ENCODE results near the gene CAVIN1. TPM values are rescaled to one million over a fixed set of nuclear protein-coding genes. Genes with fewer than 3 reads are reported as not detected.

CAVIN1 gene
- total RNA-seq, 4 donors from 2014 or later = 16.3 to 94.9 (median 35.9) TPM

- Histone ChIP-seq H3K27me3 (no peaks in the 10 kb centered on the region), H3K27ac (peak within 1 kb of the TSS; percentile 97 to 100 (median 100)), H3K4me3 (peak within 1 kb of the TSS; percentile 79 to 98 (median 98)), H3K9me3 (no peaks in the 10 kb centered on the region), H3K4me1 (peaks cover 0 to 34% (median 6%) of the 10 kb centered on the region in 4 donors), H3K36me3 (no peaks in the 10 kb centered on the region)
- TF ChIP-seq POLR2A (IDR thresholded peaks at IDR 0.05) (peak; percentile 95 to 97), CTCF (IDR thresholded peaks at IDR 0.05) (peak in 1 of 6 experiments; percentile 8)
- peak; percentile 100 for DNase-seq
These were observed 34.5 kb downstream of the CAVIN1 start, which contains the start of gene STAT3 for GRCh38 chr17:42388381-42389134. Gene STAT3 (minus strand): TSS chr17:42388442. CDS start chr17:42348516, 39,926 bp downstream.

GRCh38 chr17:42387661-42388380 lies 35.2 kb downstream of the CAVIN1 start:
- peak overlapping the region; percentile 97 to 100 (median 100) for H3K27ac ChIP-seq
- H3K36me3 ChIP-seq = no peaks in the 10 kb centered on the region
- H3K27me3 ChIP-seq = no peaks in the 10 kb centered on the region
- peaks cover 0 to 42% (median 4%) of the 10 kb centered on the region in 4 donors for H3K4me1 ChIP-seq
- H3K9me3 ChIP-seq = no peaks in the 10 kb centered on the region
- peak; percentile 28 to 73 (median 71) for DNase-seq
- peak overlapping the region; percentile 79 to 98 (median 98) for H3K4me3 ChIP-seq
- peak; percentile 29 to 31 for TF ChIP-seq POLR2A (IDR thresholded peaks at IDR 0.05)
- no peak for TF ChIP-seq CTCF (IDR thresholded peaks at IDR 0.05)

GRCh38 chr17:42386777-42387657 lies 36.0 kb downstream of the CAVIN1 start:
- Histone ChIP-seq H3K27ac (peak overlapping the region; percentile 97 to 100 (median 100)), H3K27me3 (no peaks in the 10 kb centered on the region), H3K9me3 (no peaks in the 10 kb centered on the region), H3K36me3 (no peaks in the 10 kb centered on the region), H3K4me1 (peaks cover 0 to 50% (median 4%) of the 10 kb centered on the region in 4 donors), H3K4me3 (peak overlapping the region; percentile 79 to 98 (median 98))
- TF ChIP-seq CTCF (IDR thresholded peaks at IDR 0.05) (no peak), POLR2A (IDR thresholded peaks at IDR 0.05) (no peak)
- peak in 1 of 3 donors; percentile 44 for DNase-seq

- DNase-seq = no peak
- Histone ChIP-seq H3K27me3 (no peaks in the 10 kb centered on the region), H3K4me1 (peaks cover 0 to 93% (median 7%) of the 10 kb centered on the region in 4 donors), H3K27ac (no peak overlapping the region), H3K36me3 (no peaks in the 10 kb centered on the region), H3K4me3 (no peak overlapping the region), H3K9me3 (no peaks in the 10 kb centered on the region)
- TF ChIP-seq CTCF (IDR thresholded peaks at IDR 0.05) (no peak), POLR2A (IDR thresholded peaks at IDR 0.05) (no peak)
These were observed 41.2 kb downstream of the CAVIN1 start for GRCh38 chr17:42381898-42382297.

GRCh38 chr17:42380935-42381334 lies 42.1 kb downstream of the CAVIN1 start:
- TF ChIP-seq POLR2A (IDR thresholded peaks at IDR 0.05) = no peak
- TF ChIP-seq CTCF (IDR thresholded peaks at IDR 0.05) = no peak
- Histone ChIP-seq H3K4me1 (peaks cover 0 to 90% (median 6%) of the 10 kb centered on the region in 4 donors), H3K36me3 (no peaks in the 10 kb centered on the region), H3K4me3 (no peak overlapping the region), H3K9me3 (no peaks in the 10 kb centered on the region), H3K27me3 (no peaks in the 10 kb centered on the region), H3K27ac (no peak overlapping the region)
- no peak for DNase-seq

All from Peyer's patch (tissue), 4 donors.